GM23248 (cell line): ENCODE results near the gene MAG.

Source experiments
- EZH2 ChIP-seq: fragments of 200-600 bp; sonication (generic); IDR thresholded peaks from 2 replicates; pipeline ENCODE4 v1.6.1; 2018; ENCODE audit warnings: antibody characterized with exemption, mild to moderate bottlenecking; ENCODE audit not compliant: insufficient read depth, poor library complexity, severe bottlenecking
- EZH2phosphoT487 ChIP-seq: fragments of 200-600 bp; sonication (generic); IDR thresholded peaks from 2 replicates; pipeline ENCODE4 v1.6.1; 2018; ENCODE audit warnings: antibody characterized with exemption, moderate library complexity, mild to moderate bottlenecking, low read depth; ENCODE audit not compliant: insufficient read depth

DNA sequence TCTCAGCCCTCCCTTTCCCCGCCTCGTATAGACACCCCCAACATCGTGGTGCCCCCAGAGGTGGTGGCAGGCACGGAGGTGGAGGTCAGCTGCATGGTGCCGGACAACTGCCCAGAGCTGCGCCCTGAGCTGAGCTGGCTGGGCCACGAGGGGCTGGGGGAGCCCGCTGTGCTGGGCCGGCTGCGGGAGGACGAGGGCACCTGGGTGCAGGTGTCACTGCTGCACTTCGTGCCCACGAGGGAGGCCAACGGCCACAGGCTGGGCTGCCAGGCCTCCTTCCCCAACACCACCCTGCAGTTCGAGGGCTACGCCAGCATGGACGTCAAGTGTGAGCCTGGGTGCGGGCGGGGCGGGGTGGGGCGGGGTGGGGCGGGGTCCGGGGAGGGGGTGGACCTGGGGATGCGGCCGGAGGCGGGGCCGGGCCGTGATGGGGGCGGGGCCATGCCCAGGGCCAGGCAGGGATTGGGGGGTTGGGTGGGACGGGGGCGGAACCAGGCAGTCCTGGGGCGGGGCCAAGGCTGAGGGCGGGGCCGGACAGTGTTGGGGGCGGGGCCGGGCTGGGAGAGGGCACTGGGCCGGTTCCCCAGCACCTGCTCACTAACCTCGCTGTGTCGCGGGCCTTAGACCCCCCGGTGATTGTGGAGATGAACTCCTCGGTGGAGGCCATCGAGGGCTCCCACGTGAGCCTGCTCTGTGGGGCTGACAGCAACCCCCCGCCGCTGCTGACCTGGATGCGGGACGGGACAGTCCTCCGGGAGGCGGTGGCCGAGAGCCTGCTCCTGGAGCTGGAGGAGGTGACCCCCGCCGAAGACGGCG lies 7.8 kb downstream of the MAG start:
- TF ChIP-seq EZH2 = no peak
- TF ChIP-seq EZH2phosphoT487 = no peak
